Stimulated activated CD4-positive, alpha-beta T cell treated with anti-CD3 and anti-CD28 coated beads, Interleukin-12 subunit alpha, Interleukin-12 subunit beta, amount 100 ng/mL, for 4 hours (primary cell): ENCODE data around the gene DSG3.

Experiments
- DNase-seq: peaks from one replicate; pipeline ENCODE4 v3.0.0-alpha.2; 2020

Gene DSG3, protein sequence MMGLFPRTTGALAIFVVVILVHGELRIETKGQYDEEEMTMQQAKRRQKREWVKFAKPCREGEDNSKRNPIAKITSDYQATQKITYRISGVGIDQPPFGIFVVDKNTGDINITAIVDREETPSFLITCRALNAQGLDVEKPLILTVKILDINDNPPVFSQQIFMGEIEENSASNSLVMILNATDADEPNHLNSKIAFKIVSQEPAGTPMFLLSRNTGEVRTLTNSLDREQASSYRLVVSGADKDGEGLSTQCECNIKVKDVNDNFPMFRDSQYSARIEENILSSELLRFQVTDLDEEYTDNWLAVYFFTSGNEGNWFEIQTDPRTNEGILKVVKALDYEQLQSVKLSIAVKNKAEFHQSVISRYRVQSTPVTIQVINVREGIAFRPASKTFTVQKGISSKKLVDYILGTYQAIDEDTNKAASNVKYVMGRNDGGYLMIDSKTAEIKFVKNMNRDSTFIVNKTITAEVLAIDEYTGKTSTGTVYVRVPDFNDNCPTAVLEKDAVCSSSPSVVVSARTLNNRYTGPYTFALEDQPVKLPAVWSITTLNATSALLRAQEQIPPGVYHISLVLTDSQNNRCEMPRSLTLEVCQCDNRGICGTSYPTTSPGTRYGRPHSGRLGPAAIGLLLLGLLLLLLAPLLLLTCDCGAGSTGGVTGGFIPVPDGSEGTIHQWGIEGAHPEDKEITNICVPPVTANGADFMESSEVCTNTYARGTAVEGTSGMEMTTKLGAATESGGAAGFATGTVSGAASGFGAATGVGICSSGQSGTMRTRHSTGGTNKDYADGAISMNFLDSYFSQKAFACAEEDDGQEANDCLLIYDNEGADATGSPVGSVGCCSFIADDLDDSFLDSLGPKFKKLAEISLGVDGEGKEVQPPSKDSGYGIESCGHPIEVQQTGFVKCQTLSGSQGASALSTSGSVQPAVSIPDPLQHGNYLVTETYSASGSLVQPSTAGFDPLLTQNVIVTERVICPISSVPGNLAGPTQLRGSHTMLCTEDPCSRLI

DNA sequence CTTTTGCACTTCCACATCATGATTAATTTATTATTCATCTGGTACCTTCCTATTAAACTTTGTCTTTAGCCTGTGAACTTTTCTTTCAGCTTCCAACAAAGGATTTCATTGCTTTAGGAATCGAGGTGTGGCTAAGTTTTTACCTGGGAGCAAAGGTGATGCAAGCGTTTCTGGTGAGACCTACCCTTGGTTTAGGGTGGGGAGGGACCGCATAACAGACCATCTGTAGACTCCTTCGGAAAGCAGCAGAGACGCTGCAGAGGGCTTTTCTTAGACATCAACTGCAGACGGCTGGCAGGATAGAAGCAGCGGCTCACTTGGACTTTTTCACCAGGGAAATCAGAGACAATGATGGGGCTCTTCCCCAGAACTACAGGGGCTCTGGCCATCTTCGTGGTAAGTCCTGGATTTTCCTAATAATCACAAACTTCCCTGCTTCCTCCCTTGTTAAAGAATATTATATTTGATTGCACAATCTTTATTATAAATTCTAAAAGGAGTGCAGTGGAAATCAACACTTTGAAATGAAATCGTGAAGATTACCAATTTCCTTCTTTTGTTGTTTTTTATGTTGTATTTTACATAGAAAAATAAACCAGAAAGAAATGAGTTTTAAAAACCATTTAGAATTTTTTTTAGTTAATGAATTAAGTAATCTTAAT, at the start of gene DSG3:
Gene DSG3 (plus strand): TSS at position 212 of the 662 bp plus-strand sequence. CDS start 137 bp downstream, at position 349.
- DNase-seq: no peak

GRCh38 chr18:31398191-31398590, 49.4 kb upstream of the DSG3 start:
- DNase-seq: no peak

DNA sequence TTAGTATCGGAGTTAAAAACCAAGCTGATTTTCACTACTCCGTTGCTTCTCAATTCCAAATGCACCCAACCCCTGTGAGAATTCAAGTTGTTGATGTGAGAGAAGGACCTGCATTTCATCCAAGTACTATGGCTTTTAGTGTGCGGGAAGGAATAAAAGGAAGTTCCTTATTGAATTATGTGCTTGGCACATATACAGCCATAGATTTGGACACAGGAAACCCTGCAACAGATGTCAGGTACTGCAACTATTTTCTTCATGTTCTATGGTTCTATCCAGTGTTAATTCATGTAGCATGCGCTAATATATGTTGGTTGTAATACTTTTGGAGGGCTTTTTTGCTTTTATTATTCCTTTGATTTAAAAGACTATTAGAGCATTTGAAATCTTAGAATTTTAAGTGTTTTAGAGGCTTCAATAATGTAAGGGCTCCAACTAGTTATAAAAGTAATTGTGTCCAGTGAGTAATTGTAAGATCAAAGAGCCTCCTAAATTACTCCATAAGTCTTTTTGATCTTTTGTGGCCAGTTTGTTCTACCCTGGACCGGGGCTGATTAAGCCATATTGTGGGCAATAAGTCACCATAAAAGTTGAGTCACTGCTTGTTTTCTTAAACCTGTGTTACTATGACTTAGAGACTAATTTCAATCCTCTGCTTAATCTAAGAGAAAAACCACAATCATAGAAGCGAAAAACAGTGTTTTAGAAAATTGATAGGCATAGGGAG, 48.1 kb upstream of the DSG3 start:
- no peak for DNase-seq

- no peak for DNase-seq
These were observed 46.1 kb upstream of the DSG3 start for GRCh38 chr18:31401156-31402025.

- DNase-seq: no peak
These were observed 45.5 kb upstream of the DSG3 start for GRCh38 chr18:31402026-31402373.

DNA sequence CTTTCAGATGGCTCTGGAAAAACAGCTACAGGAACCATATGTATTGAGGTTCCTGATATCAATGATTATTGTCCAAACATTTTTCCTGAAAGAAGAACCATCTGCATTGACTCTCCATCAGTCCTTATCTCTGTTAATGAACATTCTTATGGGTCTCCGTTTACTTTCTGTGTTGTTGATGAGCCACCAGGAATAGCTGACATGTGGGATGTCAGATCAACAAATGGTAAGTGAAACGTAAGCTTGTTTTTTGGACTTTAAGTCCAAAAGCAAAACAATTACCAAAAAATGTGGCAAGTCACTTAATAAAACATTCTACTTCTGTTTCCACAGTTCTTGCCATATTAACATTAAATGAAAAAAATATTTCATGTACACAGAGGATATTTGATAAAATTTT, 44.1 kb upstream of the DSG3 start:
- no peak for DNase-seq

DNA sequence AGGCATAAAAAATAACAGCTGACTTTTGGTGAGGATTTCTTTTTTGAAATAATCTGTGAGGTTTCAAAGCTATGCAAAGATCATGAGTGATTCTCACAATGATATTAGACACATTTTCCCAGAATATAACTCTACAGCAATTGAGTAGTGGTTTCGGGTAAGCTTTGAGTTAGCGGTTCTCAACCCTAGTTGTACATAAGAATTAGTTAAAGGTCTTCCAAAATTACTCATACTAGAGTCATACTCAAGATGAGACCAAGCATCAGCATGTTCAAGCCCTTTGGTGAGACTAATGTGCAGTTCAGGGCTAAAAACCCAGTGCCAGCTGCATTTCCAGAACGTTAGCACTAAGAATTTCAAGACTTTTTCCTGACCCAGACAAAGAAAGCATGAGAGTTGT, 39.9 kb upstream of the DSG3 start:
- DNase-seq: no peak

- no peak for DNase-seq
These were observed 38.3 kb upstream of the DSG3 start for GRCh38 chr18:31409276-31409675.

DNA sequence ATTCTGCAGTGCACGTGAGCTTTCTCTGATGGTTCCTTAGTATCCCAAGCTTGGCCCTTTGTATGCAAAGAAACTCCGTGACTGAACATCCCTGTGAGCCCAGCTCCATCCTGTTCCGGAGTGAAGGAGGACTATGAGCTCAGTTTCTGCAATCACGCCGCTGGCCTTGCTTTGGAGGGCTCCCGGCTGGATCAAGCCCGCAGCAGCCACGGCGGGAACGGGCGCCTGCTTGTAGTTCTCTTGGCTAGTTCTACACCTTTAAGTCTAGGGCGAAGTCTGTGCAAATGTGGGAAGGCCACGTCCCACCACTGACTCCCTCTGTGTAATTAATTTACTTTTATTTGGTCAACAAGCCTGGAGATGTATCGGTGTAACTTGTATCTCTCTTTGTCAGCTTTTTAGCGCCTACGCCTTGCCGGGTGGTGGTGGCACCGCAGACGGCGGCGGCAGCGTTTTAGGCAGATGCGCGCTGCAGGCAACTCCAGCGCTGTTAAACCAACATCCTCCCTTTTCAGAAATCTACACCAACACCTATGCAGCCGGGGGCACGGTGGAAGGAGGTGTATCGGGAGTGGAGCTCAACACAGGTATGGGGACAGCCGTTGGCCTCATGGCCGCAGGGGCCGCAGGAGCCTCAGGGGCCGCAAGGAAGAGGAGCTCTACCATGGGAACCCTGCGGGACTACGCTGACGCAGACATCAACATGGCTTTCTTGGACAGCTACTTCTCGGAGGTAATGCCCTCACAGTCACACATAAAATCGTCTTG, 36.6 kb upstream of the DSG3 start:
- DNase-seq: no peak

DNA sequence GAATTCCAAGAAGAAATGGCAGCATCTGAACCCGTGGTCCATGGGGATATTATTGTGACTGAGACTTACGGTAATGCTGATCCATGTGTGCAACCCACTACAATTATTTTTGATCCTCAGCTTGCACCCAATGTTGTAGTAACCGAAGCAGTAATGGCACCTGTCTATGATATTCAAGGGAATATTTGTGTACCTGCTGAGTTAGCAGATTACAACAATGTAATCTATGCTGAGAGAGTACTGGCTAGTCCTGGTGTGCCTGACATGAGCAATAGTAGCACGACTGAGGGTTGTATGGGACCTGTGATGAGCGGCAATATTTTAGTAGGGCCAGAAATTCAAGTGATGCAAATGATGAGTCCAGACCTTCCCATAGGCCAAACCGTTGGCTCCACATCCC, 34.4 kb upstream of the DSG3 start:
- DNase-seq: no peak

- DNase-seq: no peak
These were observed 29.7 kb upstream of the DSG3 start for GRCh38 chr18:31417850-31418249.

DNA sequence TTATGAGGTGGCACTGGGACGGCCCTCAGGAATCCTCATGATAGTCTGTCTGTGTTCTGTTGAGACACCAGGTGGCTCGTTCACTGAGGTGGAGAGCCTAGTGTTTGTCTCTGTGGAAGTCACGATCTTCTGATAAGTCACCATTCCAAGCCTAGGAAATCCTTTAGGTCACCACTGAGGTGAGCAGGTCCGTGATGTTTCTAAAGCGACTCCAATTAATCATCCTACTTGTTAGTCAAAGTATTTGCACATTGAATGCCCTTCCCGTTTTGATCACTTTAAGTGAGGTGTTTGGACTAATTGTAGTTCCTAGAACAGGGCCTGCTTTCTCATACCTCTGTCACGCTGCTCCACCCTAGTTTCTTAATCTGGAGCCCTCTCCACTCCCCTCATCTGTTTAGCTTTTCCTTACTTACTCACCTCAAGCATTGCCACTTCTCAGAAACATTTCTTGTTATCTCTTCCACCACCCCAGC, 28.0 kb upstream of the DSG3 start:
- DNase-seq: no peak

- no peak for DNase-seq
These were observed 27.5 kb upstream of the DSG3 start for GRCh38 chr18:31420032-31420431.

DNA sequence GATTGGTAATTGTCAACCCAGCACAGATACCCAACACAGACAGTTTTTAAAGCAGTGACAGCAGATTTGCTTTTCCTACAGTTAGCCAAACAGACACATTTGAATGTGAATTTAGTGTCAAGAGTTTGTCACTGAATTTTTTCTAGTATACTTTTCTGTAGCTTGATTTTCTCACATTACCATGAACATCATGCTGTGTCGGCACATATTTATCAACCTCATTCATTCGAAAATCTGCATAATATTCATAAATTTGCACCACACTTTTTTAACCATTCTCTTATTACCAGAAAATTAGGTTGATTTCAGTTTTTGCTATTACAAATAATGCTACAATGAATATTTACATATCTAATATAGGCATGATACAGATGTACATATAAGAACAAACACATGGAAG, 27.0 kb upstream of the DSG3 start:
- DNase-seq: no peak

DNA sequence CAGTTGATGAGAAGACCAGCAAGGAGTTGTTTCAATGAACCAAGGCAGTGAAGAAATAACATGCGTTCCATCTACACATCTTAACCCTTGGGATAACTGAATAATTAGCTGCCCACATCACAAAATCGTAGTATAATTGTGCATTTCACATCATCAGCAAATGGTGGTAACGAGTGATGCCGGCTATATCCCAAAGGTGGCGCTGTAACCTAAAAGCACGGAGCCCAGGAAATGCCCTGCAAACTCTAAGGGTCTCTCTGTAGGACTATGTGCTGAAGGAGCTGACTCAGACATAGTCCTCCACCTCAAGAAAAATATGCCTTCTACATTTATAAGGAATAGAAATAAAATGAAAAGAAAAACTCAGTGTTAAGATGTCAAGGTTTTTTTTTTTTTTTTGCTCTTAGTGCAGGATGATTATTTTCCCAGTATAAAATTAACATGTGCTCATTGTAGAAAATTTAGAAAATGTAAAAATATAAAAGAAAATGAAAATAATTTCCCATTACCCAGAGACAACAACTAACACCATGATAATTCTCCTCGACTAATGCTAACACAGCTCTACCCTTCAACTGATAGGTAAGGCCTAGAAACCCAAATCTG, 23.1 kb upstream of the DSG3 start:
- no peak for DNase-seq

DNA sequence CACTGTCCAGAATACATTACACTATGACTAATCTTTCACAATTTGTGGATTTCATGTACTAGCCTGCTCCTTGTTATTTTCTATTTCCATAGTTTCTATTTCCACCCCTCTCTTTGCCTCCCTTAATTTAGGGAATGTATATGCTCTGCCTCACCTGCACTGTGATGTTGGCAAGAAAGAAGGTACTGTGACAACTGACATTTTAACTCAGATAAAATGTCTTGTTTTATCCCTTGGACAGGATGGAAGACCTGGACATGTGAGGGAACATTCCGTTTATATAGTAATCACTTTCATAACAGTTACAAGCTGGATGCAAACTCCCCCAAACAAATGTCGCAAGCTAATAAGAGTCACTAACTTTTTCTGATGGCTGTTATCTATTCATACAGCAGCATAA, 21.5 kb upstream of the DSG3 start:
- no peak for DNase-seq

DNA sequence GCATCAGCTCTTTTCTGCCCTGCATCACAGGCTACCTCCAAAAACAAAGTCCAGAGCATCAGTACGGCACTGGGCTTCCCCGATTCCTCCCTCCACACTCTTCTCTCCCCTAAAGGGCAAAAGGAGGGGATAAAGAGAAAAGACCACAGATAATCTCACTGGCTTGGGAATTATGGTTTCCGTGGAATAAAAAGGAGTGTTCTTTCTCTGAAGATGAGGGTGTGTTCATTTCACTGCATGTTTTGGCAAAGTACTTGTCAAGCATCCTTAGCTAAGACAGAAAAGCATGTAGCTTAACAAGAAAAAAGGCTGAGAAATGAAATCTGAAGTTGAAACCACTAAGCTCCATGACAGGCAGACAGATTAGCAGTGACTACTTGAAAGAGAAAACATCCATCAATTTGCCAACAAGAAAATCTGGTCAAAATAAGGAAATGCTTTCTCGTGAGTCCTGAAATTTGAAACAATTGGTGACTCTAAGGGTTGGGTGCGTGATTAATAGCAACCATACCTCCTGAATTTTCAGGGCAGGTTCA, 20.6 kb upstream of the DSG3 start:
- no peak for DNase-seq

DNA sequence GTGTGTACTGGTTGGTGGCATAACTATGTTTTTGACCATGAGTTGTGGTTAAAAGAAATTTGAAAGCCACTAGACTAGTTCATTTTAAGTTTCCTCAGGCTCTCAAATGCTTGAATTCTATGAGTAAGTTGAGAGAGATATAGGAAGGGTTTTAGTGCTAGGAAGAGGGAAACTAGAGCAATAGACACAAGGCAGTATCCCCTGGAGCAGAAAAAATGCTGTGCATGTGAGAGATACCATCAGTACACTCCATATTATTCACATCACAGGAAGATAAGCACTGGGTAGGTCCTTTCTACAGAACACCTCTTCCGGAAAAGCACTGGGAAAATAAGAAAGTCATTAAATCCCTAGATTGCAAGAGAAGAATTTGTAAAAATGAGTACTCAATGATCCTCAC, 19.3 kb upstream of the DSG3 start:
- no peak for DNase-seq

DNA sequence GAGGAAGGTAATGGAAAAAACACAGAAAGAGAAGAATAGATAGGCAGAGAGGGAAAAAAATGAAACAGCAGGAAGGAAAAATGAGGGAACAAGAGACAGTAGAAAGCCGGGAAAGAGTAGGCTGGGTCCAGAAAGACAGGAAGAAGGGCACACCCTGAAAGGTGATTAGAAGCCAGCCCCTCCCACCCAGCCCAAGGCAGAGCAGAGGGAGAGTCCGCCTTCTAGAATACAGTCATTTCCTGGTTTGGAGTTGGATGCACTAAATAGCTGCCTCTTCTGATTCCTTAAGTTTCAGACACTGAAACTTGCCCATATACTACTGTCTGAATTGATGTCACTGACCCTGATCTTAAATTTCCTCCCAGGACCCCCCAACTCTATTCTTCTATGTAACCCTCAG, 17.9 kb upstream of the DSG3 start:
- no peak for DNase-seq

DNA sequence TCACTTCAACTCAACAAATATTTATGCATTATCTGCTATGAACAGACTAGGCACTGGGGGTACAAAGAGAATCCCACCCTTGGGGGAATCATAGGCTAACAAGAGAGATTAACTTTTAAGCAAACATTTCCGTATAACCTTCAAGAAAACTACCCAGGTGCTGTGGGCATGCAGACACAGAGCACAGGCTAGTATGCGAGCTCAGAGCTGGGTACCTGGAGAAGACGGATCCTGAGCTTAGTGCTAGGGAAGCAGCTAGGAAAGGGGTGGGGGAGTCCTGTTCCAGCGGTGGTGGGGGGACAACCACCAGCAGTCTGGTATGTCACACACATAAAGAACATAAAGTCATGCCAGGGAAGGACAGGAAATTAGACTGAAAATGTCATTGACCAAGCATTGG, 17.5 kb upstream of the DSG3 start:
- DNase-seq: no peak
